AG04449 (cell line): Measurements from ENCODE around the gene HDAC4.

ENCODE experiments used
- CTCF ChIA-PET: fragments of 350-600 bp; formaldehyde crosslinking; extraction: SDS; loops from one replicate; lab custom pipeline; 2021; ENCODE audit warnings: antibody characterized with exemption; lab: Yijun Ruan, JAX
- POLR2A ChIA-PET: fragments of 400-600, 350-600 bp; formaldehyde crosslinking; extraction: SDS; loops from one replicate; lab custom pipeline; 2020; ENCODE audit warnings: antibody characterized with exemption, inconsistent platforms; lab: Yijun Ruan, JAX
- DNase-seq: peaks from one replicate; pipeline ENCODE4 v3.0.0-alpha.2; 2010; ENCODE audit warnings: low read depth, low spot score
- H3K4me3 ChIP-seq: 2 replicates; pipeline ENCODE4 v1.5.1; 2011; ENCODE audit warnings: low read depth, mild to moderate bottlenecking, control low read depth, low read length
- CTCF ChIP-seq: IDR thresholded peaks from one replicate; pipeline ENCODE4 v1.5.1; 2011; ENCODE audit warnings: mild to moderate bottlenecking, moderate library complexity, low read length, control low read depth, inconsistent platforms; ENCODE audit not compliant: insufficient read depth; ENCODE audit errors: missing control alignments

Gene HDAC4

DNA sequence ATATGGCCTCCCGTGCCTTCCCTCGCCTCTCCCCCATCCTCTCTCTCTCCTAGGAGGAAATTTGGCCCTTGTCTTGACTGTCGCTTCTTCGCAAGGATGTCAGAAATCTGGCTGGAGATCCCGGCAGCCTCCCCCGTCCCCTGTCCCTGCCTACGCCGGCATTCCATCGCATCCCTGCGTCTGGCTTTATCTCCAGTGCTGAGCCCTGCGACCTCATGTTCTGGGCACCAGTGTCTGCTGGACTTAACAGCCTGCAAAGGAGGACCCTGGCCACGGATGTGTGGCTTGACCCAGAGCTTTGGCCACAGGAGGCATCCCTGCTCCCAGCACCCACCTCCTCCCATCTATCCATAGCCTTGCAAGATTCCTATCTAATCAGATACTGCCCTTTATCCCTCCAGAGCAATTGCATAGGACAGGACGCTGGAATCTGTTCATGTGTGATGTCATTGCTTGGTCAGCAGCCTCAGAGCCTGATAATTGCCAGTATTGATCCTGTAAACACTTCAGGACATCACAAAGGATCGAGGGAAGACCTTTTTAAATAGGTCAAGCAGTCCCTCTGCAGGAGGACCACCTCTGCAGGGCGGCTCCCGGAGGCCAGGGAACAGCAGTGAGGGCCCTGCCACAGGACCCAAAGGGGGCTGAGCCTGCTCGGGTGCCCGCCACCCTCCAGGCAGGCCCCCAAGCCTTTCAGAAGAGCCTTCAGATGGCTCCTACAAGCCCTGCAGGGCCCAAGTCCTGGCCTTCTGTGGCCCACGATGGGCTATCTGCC lies 384.7 kb downstream of the HDAC4 start:
- POLR2A ChIA-PET = no interaction called here
- no peak for TF ChIP-seq CTCF
- CTCF ChIA-PET = no interaction called here

GRCh38 chr2:239015218-239015900 lies 385.5 kb downstream of the HDAC4 start:
- TF ChIP-seq CTCF = no peak
- H3K4me3 ChIP-seq = no peak overlapping the region
- POLR2A ChIA-PET = no interaction called here
- DNase-seq = no peak
- CTCF ChIA-PET = no interaction called here

More for the DNA sequence above, 384.7 kb downstream of the HDAC4 start:
- no peak overlapping the region for H3K4me3 ChIP-seq
- no peak for DNase-seq

GRCh38 chr2:239014458-239015217 lies 386.2 kb downstream of the HDAC4 start:
- no peak for TF ChIP-seq CTCF
- H3K4me3 ChIP-seq = no peak overlapping the region
- DNase-seq = no peak
- CTCF ChIA-PET = interaction anchor here (0.9 to 1.9 kb wide), 2 partner anchors 11 to 496 kb away, joined by 3 to 6 read pairs; no protein-coding TSS in a partner anchor
- POLR2A ChIA-PET = no interaction called here

DNA sequence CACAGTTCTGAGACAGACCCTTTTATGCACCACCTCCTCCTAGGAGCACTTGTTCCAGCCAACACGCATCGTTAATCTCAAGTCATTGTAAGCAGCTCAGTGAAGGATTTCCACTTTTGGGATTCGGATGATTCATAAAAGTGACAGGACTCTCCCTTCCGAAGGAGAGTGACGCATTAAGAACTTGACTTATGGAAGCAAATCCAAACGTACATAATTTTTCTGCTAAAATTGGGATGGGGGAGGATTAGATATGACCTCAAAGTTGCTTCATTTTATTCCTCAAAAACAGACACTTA lies 387.2 kb downstream of the HDAC4 start:
- DNase-seq = no peak
- TF ChIP-seq CTCF = no peak
- ChIA-PET CTCF (interaction anchor here (1.9 kb wide), 1 partner anchor 10 kb away, joined by 6 read pairs; no protein-coding TSS in a partner anchor), POLR2A (no interaction called here)
- H3K4me3 ChIP-seq = no peak overlapping the region

GRCh38 chr2:239012936-239013677 lies 387.7 kb downstream of the HDAC4 start:
- H3K4me3 ChIP-seq = no peak overlapping the region
- no peak for DNase-seq
- TF ChIP-seq CTCF = no peak
- ChIA-PET CTCF (interaction anchor here (1.9 kb wide), 1 partner anchor 10 kb away, joined by 6 read pairs; no protein-coding TSS in a partner anchor), POLR2A (no interaction called here)
